Astrocyte (in vitro differentiated cells and primary cell): ENCODE results near the gene TEKT3.

ENCODE experiments used
- CTCF ChIP-seq: IDR thresholded peaks from 2 replicates; pipeline ENCODE4 v1.5.1; 2011; ENCODE audit warnings: low read depth, mild to moderate bottlenecking, inconsistent platforms, low read length, moderate library complexity; ENCODE audit not compliant: insufficient read depth
- EZH2 ChIP-seq: IDR thresholded peaks from 2 replicates; pipeline ENCODE4 v1.6.1; 2012; ENCODE audit warnings: mild to moderate bottlenecking, low read length, inconsistent platforms; ENCODE audit not compliant: insufficient read depth

DNA sequence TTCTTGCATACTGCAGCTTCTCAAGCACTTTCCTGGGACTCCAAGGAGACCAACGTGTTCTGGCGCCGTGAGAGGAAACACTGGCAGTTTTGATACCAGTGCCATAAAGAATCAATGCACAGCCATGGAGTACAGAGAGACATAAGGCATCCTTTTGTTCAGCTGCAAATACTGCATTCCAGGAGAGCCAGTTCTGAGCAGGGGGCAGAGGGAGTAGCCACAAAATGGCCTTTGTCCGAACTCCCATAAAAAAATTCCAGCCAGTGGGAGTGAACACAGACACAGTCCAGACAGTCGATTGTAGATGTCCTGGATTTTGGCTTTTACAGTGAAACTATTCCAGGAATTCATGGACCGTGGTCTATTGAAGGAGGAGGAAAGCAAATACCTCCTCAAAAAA is 36.2 kb upstream of the TEKT3 start:
- no peak for TF ChIP-seq CTCF
- TF ChIP-seq EZH2: no peak
